ENCODE results near the gene GON7.
A peak's percentile ranks its signal among the peaks of the same experiment; 100 is the strongest.
"Not testable (repeated sequence)": the region's sequence is repeated elsewhere in the genome, so short reads cannot be mapped to it uniquely, and the experiment has no call there.

GON7 gene

GRCh38 chr14:93199031-93199430, 7.8 kb downstream of the GON7 start:
- ATAC-seq (no peak), DNase-seq (no peak)

GRCh38 chr14:93195316-93195999, 11.4 kb downstream of the GON7 start:
- DNase-seq = no peak
- no peak for ATAC-seq

GRCh38 chr14:93186956-93187355, 19.9 kb downstream of the GON7 start:
- ATAC-seq (no peak), DNase-seq (no peak)

- DNase-seq (no peak), ATAC-seq (no peak)
These were observed 20.4 kb downstream of the GON7 start for GRCh38 chr14:93186466-93186865.

GRCh38 chr14:93185349-93185720, 21.5 kb downstream of the GON7 start:
- ATAC-seq = no peak
- DNase-seq = no peak

GRCh38 chr14:93184391-93185348, 22.2 kb downstream of the GON7 start, which contains the start of the genes LYSET and MOAP1:
TSS of gene LYSET (plus strand) at chr14:93185317. CDS start at chr14:93185406, 89 bp downstream.
TSS of gene MOAP1 (minus strand) at chr14:93184897. CDS start at chr14:93184242, 655 bp downstream.
- ATAC-seq (peak; percentile 87), DNase-seq (peak; percentile 91)

DNA sequence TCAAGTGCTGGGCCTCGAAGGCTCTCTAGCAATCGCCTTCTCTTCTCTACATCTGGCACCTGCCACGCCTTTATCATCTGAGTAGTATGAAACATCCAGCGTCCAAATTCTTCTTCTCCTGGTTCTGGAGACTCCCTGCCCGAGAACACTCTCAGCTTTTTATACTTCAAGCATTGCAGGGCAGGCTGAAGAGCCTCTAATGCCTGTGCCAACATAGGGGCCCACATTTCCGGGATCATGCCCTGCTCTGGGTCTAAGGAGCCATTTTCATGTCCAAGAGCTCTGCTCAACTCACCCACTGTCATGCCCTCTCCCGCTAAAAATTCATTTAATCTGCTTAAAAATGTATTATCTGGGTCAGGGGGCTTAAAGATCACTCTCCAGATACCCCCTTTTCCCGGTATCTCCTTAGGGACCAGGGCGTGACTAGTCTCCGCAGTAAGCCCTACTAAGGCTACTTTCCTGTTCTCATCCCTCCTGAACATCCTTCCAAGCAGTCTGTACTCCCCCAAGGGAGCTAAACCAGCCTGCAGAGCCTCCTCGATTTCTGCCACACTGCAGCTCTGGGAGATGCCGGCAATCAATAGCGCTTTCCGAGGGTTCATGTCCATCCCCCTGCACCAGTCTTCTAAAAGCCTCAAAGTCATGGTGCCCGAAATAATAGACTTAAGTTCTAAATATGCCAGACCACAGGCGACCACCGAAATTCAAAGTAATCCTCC, 23.1 kb downstream of the GON7 start:
- ATAC-seq (no peak), DNase-seq (no peak)

DNA sequence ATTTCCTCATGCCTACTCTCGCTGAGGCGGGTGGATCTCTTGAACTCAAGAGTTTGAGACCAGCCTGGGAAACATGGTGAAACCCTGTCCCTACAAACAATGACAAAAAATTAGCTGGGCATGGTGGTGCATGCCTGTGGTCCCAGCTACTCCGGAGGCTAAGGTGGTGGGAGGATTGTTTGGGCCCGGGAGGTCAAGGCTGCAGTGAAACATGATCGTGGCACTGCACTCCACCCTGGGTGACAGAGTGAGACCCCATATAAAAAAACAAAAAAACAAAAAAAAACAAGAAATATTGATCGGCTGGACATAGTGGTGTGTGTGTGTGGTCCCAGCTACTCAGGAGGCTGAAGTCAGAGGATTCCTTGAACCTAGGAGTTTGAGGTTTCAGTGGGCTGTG, 31.4 kb downstream of the GON7 start:
- DNase-seq (no peak), ATAC-seq (no peak)

DNA sequence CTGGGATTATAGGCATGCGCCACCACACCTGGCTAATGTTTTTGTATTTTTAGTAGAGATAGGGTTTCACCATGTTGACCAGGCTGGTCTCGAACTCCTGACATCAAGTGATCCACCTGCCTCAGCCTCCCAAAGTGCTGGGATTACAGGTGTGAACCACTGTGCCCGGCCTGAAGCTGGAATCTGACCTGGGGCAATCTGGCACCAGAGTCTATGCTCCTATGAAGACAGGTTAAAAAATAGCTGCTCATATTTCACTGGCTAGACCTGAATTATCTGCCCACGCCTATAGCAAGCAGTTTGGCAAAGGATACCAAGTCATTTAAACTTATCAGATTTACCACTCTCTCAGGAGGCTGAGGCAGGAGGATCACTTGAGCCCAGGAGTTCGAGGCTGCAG, 32.1 kb downstream of the GON7 start:
- not testable (repeated sequence) for DNase-seq, ATAC-seq

DNA sequence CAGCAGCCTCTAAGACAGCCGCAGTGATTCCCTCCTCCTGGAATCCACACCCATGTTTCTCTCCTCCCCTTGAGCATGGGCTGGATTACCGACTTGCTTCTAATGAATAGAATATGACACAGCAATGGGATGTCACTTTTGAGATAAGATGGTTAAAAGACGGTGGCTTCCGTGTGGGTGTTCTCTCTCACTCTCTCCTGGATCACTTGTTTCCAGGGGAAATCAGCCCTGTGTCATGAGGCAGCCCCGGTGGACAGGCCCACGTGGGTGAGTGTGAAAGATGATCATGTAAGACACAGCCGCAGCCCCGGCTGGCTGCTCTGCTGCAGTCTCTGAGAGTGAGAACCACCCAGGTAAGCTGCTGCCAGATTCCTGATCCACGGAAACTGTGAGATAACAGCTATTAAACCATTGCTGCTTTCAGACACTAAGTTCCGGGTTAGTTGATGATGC, 32.9 kb downstream of the GON7 start:
- ATAC-seq = peak; percentile 33

GRCh38 chr14:93171376-93171775, 35.5 kb downstream of the GON7 start:
- DNase-seq (no peak), ATAC-seq (no peak)

More for the DNA sequence above, 32.9 kb downstream of the GON7 start:
- DNase-seq = no peak

DNA sequence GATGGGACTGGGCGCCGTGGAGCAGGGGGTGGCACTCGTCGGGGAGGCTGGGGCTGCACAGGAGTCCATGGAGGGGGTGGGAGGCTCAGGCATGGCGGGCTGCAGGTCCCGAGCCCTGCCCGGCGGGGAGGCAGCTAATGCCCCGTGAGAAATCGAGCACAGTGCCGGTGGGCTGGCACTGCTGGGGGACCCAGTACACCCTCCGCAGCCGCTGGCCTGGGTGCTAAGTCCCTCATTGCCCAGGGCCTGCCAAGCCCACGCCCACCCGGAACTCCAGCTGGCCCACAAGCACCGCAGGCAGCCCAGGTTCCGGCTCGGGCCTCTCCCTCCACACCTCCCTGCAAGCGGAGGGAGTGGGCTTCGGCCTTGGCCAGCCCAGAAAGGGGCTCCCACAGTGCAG, 36.7 kb downstream of the GON7 start:
- ATAC-seq, DNase-seq: not testable (repeated sequence)

DNA sequence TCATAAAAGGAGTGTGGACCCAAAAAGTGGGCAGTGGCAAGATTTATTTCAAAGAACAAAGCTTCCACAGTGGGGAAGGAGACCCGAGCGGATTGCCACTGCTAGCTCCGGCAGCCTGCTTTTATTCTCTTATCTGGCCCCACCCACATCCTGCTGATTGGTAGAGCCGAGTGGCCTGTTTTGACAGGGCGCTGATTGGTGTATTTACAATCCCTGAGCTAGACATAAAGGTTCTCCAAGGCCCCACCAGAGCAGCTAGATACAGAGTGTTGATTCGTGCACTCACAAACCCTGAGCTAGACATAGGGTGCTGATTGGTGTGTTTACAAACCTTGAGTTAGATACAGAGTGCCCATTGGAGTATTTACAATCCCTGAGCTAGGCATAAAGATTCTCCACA, 37.2 kb downstream of the GON7 start:
- ATAC-seq, DNase-seq: not testable (repeated sequence)

GRCh38 chr14:93168610-93169009, 38.3 kb downstream of the GON7 start:
- not testable (repeated sequence) for DNase-seq, ATAC-seq

GRCh38 chr14:93165271-93166265, 41.3 kb downstream of the GON7 start:
- not testable (repeated sequence) for DNase-seq, ATAC-seq

DNA sequence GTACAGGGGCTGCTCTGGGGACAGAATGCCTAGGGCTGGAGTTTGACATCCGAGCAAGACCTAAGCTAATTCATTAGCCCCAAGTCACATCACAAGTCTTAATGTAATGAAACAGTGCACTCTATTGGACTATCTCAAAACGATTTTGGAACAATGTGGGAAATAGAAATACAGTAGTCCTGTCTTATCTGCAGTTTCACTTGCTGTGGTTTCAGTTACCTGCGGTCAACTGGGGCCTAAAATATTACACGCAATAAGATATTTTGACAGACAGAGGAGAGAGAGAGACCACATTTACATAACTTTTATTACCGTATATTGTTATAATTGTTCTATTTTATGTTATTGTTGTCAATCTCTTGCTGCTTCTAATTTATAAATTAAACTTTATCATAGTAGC, 43.3 kb downstream of the GON7 start:
- no peak for ATAC-seq
- no peak for DNase-seq

GRCh38 chr14:93161411-93161940, 45.4 kb downstream of the GON7 start:
- ATAC-seq = no peak
- DNase-seq = no peak

- ATAC-seq (no peak), DNase-seq (no peak)
These were observed 46.5 kb downstream of the GON7 start for GRCh38 chr14:93160353-93160801.

- ATAC-seq, DNase-seq: not testable (repeated sequence)
These were observed 47.1 kb downstream of the GON7 start for GRCh38 chr14:93159625-93160352.

- DNase-seq, ATAC-seq: not testable (repeated sequence)
These were observed 48.5 kb downstream of the GON7 start for GRCh38 chr14:93158349-93158748.

Data from stimulated activated naive CD8-positive, alpha-beta T cell treated with anti-CD3 and anti-CD28 coated beads, Interleukin-15, Interleukin-2, amounts not matched to agents 100 U/mL and 50 U/mL, for 24 hours (primary cell).